Nephron (organoid): ENCODE data around the gene GMPR.

Experiments used
- H3K27ac Mint-ChIP-seq, 3 experiments: 2 replicates each; pipeline ENCODE4 v1.8.0; 2020; ENCODE audit warnings: mixed read lengths in 3 of 3, mild to moderate bottlenecking in 2 of 3, moderate library complexity in 1 of 3
- H3K27me3 Mint-ChIP-seq: 2 replicates; pipeline ENCODE4 v1.8.0; 2021; ENCODE audit warnings: low read depth, mild to moderate bottlenecking, moderate library complexity, mixed read lengths
- H3K36me3 Mint-ChIP-seq: 2 replicates; pipeline ENCODE4 v1.8.0; 2020; ENCODE audit warnings: low read depth, mixed read lengths
- H3K4me1 Mint-ChIP-seq: 2 replicates; pipeline ENCODE4 v1.8.0; 2020; ENCODE audit warnings: mixed read lengths
- H3K4me3 Mint-ChIP-seq, 3 experiments: 2 replicates each; pipeline ENCODE4 v1.8.0; 2020; ENCODE audit warnings: mild to moderate bottlenecking in 3 of 3, mixed read lengths in 3 of 3, moderate library complexity in 2 of 3
- H3K9me3 Mint-ChIP-seq: 2 replicates; pipeline ENCODE4 v1.8.0; 2020; ENCODE audit warnings: mixed read lengths
- TF ChIP-seq, protein P1 (sequence below), 3 experiments: fragments of 200-600 bp; sonication (generic); IDR thresholded peaks; one replicate each; pipeline ENCODE4 v1.5.0; 2021; ENCODE audit warnings: antibody characterized with exemption in 3 of 3; ENCODE audit not compliant: unreplicated experiment in 3 of 3

GMPR gene

DNA sequence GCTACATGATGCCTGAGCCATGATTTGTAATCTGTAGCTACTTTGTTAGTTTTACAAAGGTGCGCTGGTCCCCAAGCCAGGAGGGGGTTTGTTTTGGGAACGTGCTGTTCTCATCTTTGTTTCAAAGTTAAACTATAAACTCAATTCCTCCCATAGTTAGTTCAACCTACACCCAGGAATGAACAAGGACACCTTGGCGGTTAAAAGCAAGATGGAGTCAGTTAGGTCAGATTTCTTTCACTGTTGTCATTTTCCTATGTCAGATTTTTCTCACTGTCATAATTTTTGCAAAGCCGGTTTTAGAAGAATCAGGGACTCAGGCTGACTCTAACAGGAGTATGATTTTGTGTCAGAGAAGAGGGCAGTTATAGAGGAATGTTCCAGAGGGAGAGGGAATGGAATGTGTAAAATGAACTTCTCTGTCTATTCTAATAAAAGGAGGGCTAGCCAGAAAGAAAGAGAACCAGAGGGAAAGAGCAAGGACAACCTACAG is 2.3 kb upstream of the GMPR start:
- TF ChIP-seq, protein P1, sequence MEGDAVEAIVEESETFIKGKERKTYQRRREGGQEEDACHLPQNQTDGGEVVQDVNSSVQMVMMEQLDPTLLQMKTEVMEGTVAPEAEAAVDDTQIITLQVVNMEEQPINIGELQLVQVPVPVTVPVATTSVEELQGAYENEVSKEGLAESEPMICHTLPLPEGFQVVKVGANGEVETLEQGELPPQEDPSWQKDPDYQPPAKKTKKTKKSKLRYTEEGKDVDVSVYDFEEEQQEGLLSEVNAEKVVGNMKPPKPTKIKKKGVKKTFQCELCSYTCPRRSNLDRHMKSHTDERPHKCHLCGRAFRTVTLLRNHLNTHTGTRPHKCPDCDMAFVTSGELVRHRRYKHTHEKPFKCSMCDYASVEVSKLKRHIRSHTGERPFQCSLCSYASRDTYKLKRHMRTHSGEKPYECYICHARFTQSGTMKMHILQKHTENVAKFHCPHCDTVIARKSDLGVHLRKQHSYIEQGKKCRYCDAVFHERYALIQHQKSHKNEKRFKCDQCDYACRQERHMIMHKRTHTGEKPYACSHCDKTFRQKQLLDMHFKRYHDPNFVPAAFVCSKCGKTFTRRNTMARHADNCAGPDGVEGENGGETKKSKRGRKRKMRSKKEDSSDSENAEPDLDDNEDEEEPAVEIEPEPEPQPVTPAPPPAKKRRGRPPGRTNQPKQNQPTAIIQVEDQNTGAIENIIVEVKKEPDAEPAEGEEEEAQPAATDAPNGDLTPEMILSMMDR (IDR thresholded peaks at IDR 0.05; ENCODE audit: unreplicated experiment in 3 of 3), result no peak
- H3K36me3 Mint-ChIP-seq, result no peaks in the 10 kb centered on the region
- peaks cover 45% of the 10 kb centered on the region for H3K4me1 Mint-ChIP-seq
- H3K27ac Mint-ChIP-seq, result peak overlapping the region; percentile 24 to 69 (median 68)
- H3K9me3 Mint-ChIP-seq, result no peaks in the 10 kb centered on the region
- peaks cover 20% of the 10 kb centered on the region for H3K27me3 Mint-ChIP-seq
- H3K4me3 Mint-ChIP-seq, result peak overlapping the region; percentile 34 to 60 (median 57)

DNA sequence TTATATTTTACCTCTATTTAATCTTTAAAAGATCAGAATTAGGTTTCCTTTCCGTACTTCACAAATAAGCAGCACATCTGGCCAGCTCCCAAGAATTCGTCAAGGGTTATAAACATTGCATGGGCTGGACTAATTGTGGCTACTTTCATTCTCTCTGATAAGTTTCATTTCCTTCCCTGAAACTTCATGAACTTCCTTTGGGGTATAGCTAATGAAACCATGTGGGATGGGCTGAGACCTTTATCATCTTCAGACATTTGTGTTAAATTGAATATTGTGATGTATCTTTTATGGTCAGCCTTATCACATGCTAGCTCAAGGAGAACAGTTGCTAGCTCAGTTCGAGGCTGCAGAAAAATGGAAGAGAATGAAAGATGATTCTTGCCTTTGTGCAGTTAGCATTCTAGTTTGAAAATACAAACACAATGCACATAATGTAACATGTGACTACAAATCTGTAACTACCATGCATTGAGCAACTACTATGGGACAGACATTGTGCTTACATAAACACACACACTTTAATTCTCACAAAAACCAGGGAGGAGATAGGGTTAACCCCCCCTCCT is 1.7 kb upstream of the GMPR start:
- Mint-ChIP-seq H3K4me1 (peaks cover 49% of the 10 kb centered on the region), H3K27me3 (peaks cover 21% of the 10 kb centered on the region), H3K27ac (peak overlapping the region; percentile 24 to 68 (median 67)), H3K36me3 (no peaks in the 10 kb centered on the region), H3K9me3 (no peaks in the 10 kb centered on the region), H3K4me3 (peak overlapping the region; percentile 64 to 82 (median 77))
- TF ChIP-seq, protein P1 (IDR thresholded peaks at IDR 0.05; ENCODE audit: unreplicated experiment in 3 of 3), result no peak

DNA sequence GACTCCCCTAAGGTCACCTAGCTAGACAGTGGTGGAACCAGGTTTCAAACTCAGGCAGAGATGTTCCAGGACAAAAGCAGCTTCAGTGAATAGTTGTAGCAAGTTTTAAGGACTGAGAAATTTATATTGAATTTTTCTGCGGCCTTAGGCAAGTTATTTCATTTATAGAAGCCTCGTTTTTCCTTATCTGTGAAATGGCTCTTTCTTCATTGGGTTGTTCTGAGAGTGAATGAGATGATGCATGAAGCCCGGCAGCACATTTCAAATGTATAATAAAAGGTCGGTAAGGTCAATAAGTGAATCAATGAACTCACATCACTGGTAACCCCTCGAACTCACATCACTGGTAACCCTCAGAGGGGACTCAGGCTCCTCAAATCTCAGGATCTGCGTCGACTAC is 1.1 kb upstream of the GMPR start:
- peak overlapping the region; percentile 24 to 68 (median 67) for H3K27ac Mint-ChIP-seq
- peaks cover 24% of the 10 kb centered on the region for H3K27me3 Mint-ChIP-seq
- peaks cover 49% of the 10 kb centered on the region for H3K4me1 Mint-ChIP-seq
- H3K36me3 Mint-ChIP-seq, result no peaks in the 10 kb centered on the region
- peak overlapping the region; percentile 77 to 82 (median 77) for H3K4me3 Mint-ChIP-seq
- H3K9me3 Mint-ChIP-seq, result no peaks in the 10 kb centered on the region
- TF ChIP-seq, protein P1 (IDR thresholded peaks at IDR 0.05; ENCODE audit: unreplicated experiment in 3 of 3), result no peak

DNA sequence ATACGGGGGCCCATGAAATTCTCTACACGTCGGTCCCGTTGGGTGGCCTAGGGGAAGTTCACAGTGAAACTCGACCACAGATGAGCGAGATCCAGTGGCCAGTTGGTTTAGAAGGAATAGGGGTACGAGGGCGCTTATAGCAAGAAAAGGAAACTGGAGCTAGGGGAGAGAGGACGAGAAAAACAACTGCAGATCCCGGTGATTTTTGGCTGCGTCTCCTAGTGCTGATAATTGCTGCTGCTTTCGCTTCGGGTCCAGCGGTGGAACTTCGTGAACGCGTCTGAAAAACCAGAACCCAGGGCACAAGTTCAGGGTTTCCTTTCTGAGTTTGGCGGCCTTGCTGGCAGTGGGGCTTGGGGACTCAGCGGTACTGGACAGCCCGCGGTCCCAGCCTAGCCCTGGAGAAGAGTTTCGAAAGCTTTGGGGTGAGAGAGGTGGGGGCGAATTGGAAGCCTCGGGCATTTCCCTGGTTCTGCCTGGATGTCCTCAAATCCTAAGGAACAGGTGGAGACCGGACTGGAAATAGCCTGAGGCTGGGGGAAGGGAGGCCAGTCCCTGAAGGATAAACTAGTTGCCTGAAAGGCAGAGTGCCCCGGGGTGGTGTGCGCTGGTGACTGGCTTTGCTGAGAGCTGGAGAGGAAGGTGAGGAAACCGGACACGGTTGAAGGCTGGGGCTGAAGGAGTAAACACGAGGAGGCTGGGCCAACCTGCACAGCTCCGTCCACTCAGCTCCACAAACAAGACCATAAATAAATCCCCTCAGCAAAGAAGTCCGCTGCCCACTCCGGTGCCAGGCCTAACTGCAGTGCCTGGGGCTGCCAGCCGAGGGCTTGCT is 793 bp downstream of the GMPR start:
- TF ChIP-seq, protein P1 (IDR thresholded peaks at IDR 0.05; ENCODE audit: unreplicated experiment in 3 of 3), result peak; percentile 19 to 27 (median 25)
- H3K9me3 Mint-ChIP-seq, result no peaks in the 10 kb centered on the region
- peaks cover 63% of the 10 kb centered on the region for H3K4me1 Mint-ChIP-seq
- peaks cover 27% of the 10 kb centered on the region for H3K27me3 Mint-ChIP-seq
- no peaks in the 10 kb centered on the region for H3K36me3 Mint-ChIP-seq
- peak overlapping the region; percentile 80 to 93 (median 91) for H3K4me3 Mint-ChIP-seq
- peak overlapping the region; percentile 36 to 52 (median 37) for H3K27ac Mint-ChIP-seq

DNA sequence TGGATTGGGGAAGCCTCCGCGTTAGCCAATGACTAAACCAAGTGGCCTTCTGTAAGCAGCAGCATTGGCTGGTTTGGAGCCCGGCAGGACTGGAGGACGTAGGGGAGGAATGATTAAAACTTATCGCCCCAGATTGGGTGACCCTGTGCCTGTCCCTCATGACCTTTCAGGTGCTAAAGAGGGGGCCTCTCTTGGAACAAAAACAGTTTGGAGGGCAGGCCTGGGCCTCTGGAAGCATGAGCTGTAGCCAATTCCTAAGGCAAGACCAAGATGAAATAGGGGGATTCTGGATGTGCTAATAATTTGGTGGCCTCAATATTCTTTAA is 1.4 kb downstream of the GMPR start:
- TF ChIP-seq, protein P1 (IDR thresholded peaks at IDR 0.05; ENCODE audit: unreplicated experiment in 3 of 3), result no peak
- Mint-ChIP-seq H3K27me3 (peaks cover 27% of the 10 kb centered on the region), H3K9me3 (no peaks in the 10 kb centered on the region), H3K36me3 (no peaks in the 10 kb centered on the region), H3K4me1 (peaks cover 69% of the 10 kb centered on the region), H3K27ac (peak overlapping the region in 1 of 3 experiments; percentile 52), H3K4me3 (peak overlapping the region; percentile 80 to 93 (median 91))
